Ectodermal cell (in vitro differentiated cells): ENCODE results near the gene WDR76.

ENCODE experiments used
- H3K27ac ChIP-seq: 2 replicates; pipeline ENCODE4 v1.7.0; 2013; ENCODE audit warnings: mild to moderate bottlenecking, low read depth, low read length; ENCODE audit not compliant: insufficient read depth, poor library complexity, severe bottlenecking
- H3K27me3 ChIP-seq: 2 replicates; pipeline ENCODE4 v1.7.0; 2013; ENCODE audit warnings: mild to moderate bottlenecking, low read length; ENCODE audit not compliant: insufficient read depth, control insufficient read depth, poor library complexity, severe bottlenecking
- H3K36me3 ChIP-seq: one replicate; pipeline ENCODE4 v1.7.0; 2013; ENCODE audit warnings: low read length; ENCODE audit not compliant: control insufficient read depth, insufficient read depth
- H3K4me1 ChIP-seq: one replicate; pipeline ENCODE4 v1.7.0; 2013; ENCODE audit warnings: low read length; ENCODE audit not compliant: control insufficient read depth, insufficient read depth
- H3K4me3 ChIP-seq: 2 replicates; pipeline ENCODE4 v1.7.0; 2013; ENCODE audit warnings: low read depth, low read length, control low read depth; ENCODE audit not compliant: insufficient read depth
- H3K9me3 ChIP-seq: 2 replicates; pipeline ENCODE4 v1.7.0; 2013; ENCODE audit warnings: mild to moderate bottlenecking, low read length, moderate library complexity; ENCODE audit not compliant: control insufficient read depth
- WGBS, 2 experiments: methylation state at CpG; one replicate each; pipeline ENCODE4 v1.1.7; 2013; ENCODE audit warnings: missing lambda C conversion rate in 2 of 2; 5-methylcytosine and 5-hydroxymethylcytosine counted together

WDR76 gene

DNA sequence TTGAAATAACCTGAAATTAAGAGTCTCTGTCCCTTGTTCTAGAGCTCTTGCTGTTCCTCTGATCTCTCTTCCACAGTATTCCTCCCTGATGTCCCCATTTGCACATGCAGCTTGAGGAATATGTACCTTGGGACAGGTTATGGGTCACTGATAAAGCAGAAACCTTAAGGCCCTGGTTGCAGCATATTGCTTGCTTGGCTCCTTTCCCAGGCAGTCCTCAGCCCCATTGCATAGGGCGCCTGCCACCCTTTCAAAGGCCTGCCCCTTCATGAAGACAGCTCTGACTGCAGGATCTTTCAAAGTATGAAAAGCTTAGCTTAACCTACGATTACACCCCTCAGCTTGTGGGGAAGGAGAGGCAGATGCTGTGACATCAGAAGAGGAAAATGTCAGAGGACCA lies 51.6 kb downstream of the WDR76 start:
- Histone ChIP-seq H3K4me3 (no peak overlapping the region), H3K27me3 (no peaks in the 10 kb centered on the region), H3K27ac (no peak overlapping the region), H3K4me1 (peaks cover 19% of the 10 kb centered on the region), H3K9me3 (no peaks in the 10 kb centered on the region), H3K36me3 (no peaks in the 10 kb centered on the region)
- 95 to 97% methylated on average over 2 of the region's 2 CpGs for WGBS, 2 experiments

DNA sequence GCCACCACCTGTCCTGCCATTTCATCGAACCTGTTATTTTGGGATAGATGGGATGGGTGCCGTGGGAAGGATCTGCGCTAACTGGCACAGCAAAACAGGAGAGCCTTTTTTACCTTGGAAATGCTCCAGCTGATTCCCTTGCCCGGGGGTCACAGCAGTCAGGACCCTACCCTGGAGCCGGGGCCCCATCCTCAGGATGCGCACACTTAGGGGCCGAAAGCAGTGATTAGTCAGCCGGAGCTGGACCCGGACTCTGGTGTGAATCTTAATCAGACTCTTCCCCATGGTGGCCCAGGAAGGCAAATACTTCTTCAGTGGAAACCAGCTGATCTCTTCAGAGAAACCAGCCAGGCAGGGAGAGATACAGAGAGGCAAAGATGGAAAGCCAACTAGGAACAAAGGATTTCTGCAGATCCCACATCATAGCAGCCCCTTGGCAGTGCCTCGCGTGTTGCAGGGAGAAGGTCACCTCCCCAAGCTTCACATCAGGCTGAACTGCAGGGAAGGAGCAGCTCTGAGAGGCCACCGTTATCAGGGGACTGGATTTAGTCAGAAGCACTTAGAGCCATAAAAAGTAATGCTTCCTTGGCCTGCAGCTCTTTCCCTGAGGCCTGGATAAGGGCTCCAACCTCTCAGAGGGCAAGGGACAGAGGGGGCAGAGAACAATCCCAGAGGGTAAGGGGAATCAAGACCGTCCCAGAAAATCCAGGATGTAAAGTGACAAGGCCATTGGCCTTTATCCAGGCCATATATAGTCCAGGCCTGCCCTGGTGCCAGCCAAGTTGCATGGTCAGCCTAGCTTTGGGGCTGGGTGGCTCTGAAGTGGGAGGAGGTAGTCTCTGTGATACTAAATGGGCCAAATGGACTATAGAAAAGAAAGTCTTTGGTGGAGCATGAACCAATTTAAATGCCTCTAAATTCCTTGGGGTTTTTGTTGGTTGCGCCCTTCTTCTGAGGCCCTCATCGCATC lies 52.9 kb downstream of the WDR76 start:
- H3K4me1 ChIP-seq = peaks cover 19% of the 10 kb centered on the region
- H3K4me3 ChIP-seq = no peak overlapping the region
- 94 to 97% methylated on average over 15 of the region's 15 CpGs for WGBS, 2 experiments
- H3K27ac ChIP-seq = no peak overlapping the region
- no peaks in the 10 kb centered on the region for H3K9me3 ChIP-seq
- H3K36me3 ChIP-seq = peaks cover 4% of the 10 kb centered on the region
- H3K27me3 ChIP-seq = no peaks in the 10 kb centered on the region

DNA sequence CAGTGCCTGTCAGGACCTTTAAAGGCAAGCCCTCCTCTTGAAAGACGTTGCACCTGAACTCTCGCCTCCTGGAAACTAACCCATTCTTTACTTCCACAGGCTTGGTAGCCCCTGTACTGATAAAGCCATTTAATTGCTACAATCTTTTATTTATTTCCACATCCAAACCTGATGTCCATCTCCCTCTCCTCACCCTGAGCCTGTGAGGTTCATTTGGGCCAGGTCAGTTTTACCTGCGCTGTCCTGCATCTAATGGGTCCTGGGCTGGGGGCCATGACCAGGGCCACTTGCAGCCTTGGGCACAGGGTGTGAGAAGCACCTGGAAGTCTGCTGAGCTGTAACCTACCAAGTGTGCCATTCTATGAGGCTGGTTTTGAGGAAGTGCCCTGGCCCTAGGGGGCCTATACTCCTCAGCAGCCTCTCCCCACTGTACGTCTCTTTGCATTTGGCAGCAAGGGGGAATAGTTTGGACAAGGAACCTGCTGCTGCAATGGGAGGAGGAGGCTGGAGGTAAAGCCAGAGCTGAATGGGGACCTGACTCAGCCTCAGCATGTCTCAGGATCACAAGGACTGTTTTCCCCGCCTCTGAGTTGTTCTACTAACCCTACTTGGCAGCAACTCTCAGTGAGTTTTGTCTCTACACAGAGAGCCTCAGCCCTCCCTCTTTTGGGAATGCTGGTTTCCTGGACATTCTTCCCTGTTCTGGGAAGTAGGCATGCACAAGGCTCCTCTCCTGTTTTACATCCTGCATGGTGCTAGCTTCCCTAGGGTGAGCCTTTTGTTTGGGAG lies 53.8 kb downstream of the WDR76 start:
- Histone ChIP-seq H3K27ac (peak overlapping the region; percentile 17), H3K36me3 (peaks cover 4% of the 10 kb centered on the region)
- WGBS, 2 experiments = 62 to 72% methylated on average over 5 of the region's 5 CpGs

DNA sequence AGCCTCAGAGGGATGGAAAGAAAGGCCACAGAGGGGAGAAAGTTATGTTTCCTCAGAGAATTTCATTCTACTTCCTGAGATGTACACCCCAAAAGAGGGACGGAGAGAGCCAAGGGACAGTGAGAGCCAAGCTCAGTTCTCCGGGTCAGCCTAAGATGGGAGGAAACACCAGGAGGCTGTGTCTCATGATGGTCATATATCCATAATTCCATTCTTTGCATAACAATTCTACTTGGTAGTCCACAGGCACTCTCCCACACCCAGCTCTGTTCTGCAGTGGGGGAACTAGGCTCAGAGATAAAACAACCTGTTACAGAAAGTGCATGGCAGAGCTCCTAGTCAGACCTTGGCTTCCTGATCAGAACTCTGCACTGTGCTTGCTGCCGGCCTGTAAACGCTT lies 54.4 kb downstream of the WDR76 start:
- Histone ChIP-seq H3K27ac (peak overlapping the region; percentile 17), H3K9me3 (no peaks in the 10 kb centered on the region), H3K27me3 (no peaks in the 10 kb centered on the region), H3K36me3 (peaks cover 4% of the 10 kb centered on the region), H3K4me1 (peaks cover 19% of the 10 kb centered on the region), H3K4me3 (no peak overlapping the region)
- WGBS, 2 experiments = 90 to 92% methylated on average over 4 of the region's 4 CpGs

More for the DNA sequence above, 53.8 kb downstream of the WDR76 start:
- Histone ChIP-seq H3K4me3 (no peak overlapping the region), H3K27me3 (no peaks in the 10 kb centered on the region), H3K9me3 (no peaks in the 10 kb centered on the region), H3K4me1 (peaks cover 19% of the 10 kb centered on the region)

DNA sequence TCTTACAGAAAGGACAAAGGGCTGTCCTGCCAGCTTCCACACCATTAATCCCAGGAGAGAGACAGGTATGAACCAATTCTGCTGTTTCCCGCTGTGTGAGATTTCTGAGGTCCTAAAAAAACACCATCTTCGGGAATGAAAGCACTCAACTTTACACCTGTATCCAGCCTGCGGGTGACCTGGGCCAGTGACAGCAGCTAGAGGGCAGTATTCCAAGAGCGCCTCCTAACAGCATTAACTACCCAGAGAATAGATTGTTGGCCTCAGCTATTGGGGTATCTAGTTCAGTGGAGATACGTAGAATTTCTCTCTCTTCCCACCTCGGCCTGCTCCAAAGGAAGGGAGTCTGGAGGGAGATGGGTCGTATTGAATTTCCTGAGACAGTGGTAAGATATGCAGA lies 55.1 kb downstream of the WDR76 start:
- Histone ChIP-seq H3K36me3 (peaks cover 4% of the 10 kb centered on the region), H3K27ac (no peak overlapping the region), H3K4me3 (no peak overlapping the region), H3K4me1 (peaks cover 19% of the 10 kb centered on the region), H3K27me3 (no peaks in the 10 kb centered on the region), H3K9me3 (no peaks in the 10 kb centered on the region)
- WGBS, 2 experiments = 82 to 83% methylated on average over 7 of the region's 7 CpGs

DNA sequence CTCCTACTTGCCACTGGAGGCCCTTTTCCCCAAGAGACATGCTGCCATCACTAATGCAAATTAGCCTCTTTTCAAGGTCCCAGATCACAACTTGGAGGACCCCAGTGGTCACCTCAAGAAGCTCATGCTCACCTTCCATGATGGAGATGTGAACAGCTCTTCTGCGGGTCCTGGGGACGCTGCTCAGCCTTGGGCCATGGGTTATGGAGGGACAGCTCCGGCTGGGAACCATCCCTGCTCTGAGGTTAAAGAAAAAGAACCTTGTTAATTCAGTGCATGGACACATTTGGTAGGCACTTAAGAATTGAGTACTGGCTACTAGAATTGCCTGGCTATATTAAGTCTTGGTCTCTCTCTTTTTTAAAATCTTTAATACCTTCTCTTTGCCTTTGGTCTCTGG lies 56.8 kb downstream of the WDR76 start:
- H3K36me3 ChIP-seq = peaks cover 4% of the 10 kb centered on the region
- no peaks in the 10 kb centered on the region for H3K27me3 ChIP-seq
- H3K9me3 ChIP-seq = no peaks in the 10 kb centered on the region
- H3K4me3 ChIP-seq = no peak overlapping the region
- peaks cover 19% of the 10 kb centered on the region for H3K4me1 ChIP-seq
- WGBS, 2 experiments = 96 to 98% methylated on average over 3 of the region's 3 CpGs
- H3K27ac ChIP-seq = no peak overlapping the region

DNA sequence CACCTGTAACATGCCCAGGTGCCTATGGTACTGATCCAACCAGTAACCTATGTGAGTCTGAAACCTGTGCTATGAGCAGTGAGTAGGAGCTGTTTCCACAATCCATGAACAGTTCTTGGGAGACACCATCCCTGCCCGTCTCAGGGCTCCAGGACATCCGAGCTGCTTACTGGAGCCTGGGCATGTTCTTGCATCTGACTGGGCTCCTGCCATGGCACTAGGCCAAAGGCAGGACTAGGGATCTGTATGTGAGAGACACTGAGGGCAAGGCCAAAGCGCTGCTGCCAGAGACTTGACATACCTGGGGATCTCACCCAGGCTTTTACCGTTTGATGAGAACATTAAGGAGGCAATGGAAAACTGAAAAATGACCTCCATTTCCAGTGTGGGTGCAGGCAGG lies 59.8 kb downstream of the WDR76 start:
- H3K27me3 ChIP-seq = no peaks in the 10 kb centered on the region
- WGBS, 2 experiments = 95 to 98% methylated on average over 4 of the region's 4 CpGs
- no peaks in the 10 kb centered on the region for H3K4me1 ChIP-seq
- no peak overlapping the region for H3K4me3 ChIP-seq
- H3K36me3 ChIP-seq = peaks cover 4% of the 10 kb centered on the region
- H3K27ac ChIP-seq = no peak overlapping the region
- H3K9me3 ChIP-seq = no peaks in the 10 kb centered on the region

DNA sequence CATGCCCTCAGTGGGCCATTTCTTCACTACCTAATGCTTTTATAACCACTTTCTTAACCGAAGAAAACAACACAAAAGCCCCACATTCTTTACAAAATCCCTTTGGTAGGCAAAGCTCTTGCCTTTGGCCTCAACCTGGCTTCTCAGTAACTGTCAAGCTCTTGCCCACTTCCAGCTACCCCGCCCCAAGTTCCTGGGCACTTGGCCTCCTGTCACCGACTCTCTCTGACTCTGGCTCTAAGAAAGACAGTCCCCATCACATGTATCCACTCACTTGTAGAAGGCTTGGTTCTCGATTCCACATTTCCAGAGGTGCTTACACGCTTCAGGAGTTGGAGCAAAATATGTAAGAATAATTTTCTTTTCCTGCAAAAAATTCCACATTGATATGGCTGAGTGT lies 61.1 kb downstream of the WDR76 start:
- Histone ChIP-seq H3K4me1 (no peaks in the 10 kb centered on the region), H3K9me3 (no peaks in the 10 kb centered on the region), H3K4me3 (no peak overlapping the region), H3K27ac (no peak overlapping the region), H3K36me3 (peaks cover 4% of the 10 kb centered on the region), H3K27me3 (no peaks in the 10 kb centered on the region)
- 92 to 93% methylated on average over 5 of the region's 5 CpGs for WGBS, 2 experiments

DNA sequence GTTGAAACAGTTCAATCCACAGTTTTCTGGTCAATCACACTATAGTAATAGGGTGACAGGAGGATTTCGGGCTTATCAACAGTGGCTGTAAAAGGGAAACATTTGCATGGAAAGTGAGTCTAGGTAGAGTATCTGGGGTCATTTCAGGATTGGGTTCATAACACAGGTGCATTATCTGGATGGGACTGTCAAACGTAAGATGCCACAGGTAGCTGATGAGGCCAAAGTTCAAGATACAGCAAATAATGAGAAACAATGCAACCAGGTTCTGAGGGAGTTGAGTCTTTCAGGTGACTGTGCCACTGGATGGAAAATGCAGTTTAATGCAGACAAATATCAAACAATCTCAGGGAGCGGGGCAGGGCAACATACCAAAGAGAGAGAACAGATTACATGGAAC lies 62.2 kb downstream of the WDR76 start:
- H3K4me3 ChIP-seq = no peak overlapping the region
- 93 to 96% methylated on average over 3 of the region's 3 CpGs for WGBS, 2 experiments
- H3K36me3 ChIP-seq = peaks cover 4% of the 10 kb centered on the region
- no peak overlapping the region for H3K27ac ChIP-seq
- no peaks in the 10 kb centered on the region for H3K9me3 ChIP-seq
- H3K27me3 ChIP-seq = no peaks in the 10 kb centered on the region
- no peaks in the 10 kb centered on the region for H3K4me1 ChIP-seq

DNA sequence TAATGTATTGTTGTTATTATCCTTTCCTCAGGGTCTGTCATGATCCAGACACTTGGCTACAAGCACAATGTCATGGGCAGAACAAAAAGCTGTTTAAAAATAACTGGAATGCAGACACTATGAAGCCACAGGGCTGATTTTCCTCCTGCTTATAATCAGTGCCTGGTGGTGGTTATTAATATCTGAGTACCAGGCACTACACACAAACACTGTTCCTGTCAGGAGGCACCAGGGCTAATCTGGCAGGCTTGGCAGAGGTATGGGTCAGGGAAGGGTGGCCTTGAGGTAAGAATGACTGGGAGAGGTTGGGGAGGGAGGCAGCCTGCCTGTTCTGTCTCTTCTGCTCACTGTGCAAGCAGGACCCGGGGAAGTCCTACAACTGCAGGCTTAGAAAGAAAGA lies 67.2 kb downstream of the WDR76 start:
- H3K4me3 ChIP-seq = no peak overlapping the region
- H3K27ac ChIP-seq = no peak overlapping the region
- H3K36me3 ChIP-seq = no peaks in the 10 kb centered on the region
- H3K4me1 ChIP-seq = no peaks in the 10 kb centered on the region
- H3K27me3 ChIP-seq = no peaks in the 10 kb centered on the region
- H3K9me3 ChIP-seq = no peaks in the 10 kb centered on the region
- 92 to 94% methylated on average over 1 of the region's 1 CpG for WGBS, 2 experiments
